Limb (tissue), 2 donors: ENCODE measurements around the gene RPS15.
"Not testable (repeated sequence)": the region's sequence is repeated elsewhere in the genome, so short reads cannot be mapped to it uniquely, and the experiment has no call there.

ENCODE experiments used
- DNase-seq, 2 donors: peaks; one replicate each; pipeline ENCODE4 v3.0.0-alpha.2; 2016; ENCODE audit errors: extremely low spot score in 2 of 2

The RPS15 gene

DNA sequence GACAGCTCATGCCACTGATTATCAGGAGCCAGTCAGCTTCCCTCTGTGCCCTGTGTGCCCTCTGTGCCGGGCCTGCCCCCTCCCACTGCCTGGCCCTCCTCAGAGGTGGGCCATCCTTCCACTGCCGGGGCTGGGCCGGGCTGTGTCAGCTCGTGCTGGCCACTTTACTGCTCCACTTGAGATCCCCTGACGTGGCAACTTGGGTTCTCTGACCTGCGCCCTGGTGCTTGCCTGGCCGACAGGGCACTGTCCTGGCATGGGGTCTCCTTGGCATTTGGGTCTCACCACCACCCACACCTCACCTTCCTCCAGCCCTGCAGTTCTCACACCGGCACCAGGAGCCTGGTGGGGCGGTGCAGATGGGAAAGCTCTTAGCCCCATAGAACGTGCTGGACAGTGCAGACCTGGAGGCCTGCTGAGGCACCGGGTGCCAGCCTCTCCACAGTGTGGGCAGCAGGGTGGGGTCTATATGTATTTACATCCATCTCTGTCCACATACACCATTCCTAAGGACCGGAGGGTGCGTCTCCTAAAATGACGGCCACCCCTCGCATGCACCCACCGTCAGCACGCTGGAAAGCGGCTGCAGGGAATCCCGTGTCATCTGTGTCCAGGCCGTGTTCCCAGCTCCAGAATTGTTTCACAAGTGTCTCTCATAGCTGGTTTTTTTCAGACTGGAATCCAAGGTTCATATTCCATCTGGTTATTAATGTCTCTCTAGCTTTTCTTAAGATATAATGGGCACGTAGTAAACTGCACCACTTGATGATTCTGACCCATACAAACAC, 19.1 kb upstream of the RPS15 start:
- DNase-seq = no peak

DNA sequence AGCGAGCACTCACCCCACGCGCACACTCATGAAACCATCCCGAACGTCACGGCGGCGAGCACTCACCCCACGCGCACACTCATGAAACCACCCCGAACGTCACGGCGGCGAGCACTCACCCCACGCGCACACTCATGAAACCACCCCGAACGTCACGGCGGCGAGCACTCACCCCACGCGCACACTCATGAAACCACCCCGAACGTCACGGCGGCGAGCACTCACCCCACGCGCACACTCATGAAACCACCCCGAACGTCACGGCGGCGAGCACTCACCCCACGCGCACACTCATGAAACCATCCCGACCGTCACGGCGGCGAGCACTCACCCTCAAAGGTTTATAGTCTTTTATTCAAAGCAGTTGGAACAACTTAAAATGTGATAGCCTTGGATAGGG, 18.1 kb upstream of the RPS15 start:
- DNase-seq = not testable (repeated sequence)

DNA sequence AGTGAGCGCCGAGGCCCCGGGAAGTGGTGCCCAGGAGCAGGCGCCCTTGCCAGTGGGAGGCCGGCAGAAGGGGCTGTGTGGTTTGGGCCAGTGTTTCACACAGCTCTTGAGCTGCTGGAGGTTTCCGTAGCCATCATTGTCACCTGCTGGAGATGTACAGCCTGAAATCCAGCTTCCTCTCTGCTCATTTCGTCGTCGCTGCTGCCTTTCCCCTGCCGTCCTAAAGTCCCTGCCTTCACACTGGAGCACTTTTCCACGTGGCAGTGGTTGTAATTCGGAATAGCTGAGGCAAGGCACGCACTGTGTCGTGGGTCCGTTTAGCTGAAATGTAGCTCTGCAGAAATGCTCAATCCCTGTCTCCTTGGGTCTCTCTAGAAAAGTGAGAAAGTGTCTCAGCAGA, 17.6 kb upstream of the RPS15 start:
- no peak for DNase-seq

DNA sequence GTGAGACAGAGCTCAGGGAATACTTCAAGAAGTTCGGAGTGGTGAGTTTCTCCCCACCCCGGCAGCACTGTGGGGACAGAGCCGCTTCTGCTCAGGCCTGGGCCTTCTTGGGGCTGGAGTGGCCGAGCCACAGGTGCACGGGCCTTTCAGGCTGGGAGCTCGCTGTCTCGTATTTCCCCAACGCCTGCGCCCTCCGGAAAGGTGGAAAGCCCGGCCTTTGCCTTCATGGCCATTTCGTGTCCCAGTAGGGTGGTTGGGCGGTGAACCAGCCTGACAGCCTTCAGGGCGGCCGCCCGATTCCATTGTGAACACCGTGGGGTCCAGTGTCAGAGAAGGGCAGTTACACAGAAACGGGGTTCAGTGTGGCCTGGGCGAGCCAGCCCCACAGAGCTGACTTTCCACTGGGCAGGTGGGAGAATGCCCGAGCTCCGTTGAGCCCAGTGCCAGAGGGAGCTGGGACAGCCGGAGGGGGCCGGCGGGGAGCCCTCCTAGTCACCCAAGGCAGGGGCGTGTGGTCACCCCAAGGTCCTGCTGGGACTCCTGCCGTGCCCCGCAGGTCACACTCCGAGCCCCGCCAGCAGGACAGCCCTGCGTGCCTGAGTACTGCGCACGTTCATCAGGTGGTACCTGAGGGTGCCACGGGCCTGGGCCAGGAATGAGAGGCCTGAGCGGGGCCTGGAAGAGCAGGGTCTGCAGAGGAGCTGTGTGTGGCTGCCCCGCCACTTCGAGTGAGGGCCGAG, 16.8 kb upstream of the RPS15 start:
- no peak for DNase-seq

DNA sequence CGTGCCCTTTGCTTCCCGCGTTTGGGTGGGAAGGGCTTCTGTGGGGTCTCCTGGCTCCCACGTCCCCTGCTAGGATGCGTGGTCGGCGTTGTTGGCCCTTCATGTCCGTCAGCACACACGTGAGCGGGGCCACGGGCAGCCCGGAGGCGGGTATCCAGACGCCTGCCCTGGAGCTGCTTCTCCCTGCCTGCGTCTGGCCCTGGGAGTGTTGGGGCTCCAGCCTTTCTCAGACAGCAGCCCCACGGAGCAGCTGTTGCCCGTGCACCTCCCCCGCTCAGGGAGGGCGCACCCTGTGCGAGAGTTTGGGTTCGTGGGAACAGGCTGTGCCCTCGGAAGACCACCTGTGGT, 16.3 kb upstream of the RPS15 start:
- DNase-seq = no peak

DNA sequence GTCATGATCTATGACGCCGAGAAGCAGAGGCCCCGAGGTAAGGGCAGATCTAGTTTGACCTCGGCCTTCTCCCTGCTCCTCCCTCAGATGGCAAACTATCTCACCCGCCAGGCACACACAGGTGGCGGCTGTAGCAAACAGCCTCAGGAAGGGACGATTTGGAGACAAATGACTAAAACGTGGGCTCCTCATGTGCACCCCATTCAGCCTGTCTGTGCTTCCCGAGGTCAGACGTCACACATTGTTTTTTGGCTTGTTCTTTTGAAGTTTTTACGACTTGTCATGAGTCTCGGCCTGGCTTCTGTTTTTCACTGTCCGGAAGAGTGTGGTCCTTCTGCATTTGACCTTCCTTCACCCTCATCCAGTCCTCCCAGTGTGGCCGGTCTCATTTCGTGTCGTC, 15.8 kb upstream of the RPS15 start:
- no peak for DNase-seq

DNA sequence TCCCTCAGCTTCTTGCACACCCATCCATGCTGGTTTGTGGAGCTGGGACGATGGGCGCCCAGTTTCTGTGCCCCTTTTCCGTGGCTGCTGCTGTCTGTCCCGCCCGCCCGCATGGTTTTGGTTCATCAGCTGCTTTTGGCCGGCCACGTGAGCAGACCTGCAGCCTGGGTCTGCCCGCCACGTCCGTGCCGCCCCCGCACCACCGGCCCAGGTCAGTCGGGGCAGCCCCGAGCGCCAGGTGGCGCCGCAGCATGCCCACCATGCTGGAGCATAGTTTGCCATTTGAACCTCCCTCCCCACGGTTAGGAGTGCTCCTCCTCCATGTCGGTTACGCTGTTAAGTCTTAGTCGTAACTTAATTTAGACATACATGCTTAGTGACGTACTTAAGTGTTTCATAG, 15.3 kb upstream of the RPS15 start:
- no peak for DNase-seq

DNA sequence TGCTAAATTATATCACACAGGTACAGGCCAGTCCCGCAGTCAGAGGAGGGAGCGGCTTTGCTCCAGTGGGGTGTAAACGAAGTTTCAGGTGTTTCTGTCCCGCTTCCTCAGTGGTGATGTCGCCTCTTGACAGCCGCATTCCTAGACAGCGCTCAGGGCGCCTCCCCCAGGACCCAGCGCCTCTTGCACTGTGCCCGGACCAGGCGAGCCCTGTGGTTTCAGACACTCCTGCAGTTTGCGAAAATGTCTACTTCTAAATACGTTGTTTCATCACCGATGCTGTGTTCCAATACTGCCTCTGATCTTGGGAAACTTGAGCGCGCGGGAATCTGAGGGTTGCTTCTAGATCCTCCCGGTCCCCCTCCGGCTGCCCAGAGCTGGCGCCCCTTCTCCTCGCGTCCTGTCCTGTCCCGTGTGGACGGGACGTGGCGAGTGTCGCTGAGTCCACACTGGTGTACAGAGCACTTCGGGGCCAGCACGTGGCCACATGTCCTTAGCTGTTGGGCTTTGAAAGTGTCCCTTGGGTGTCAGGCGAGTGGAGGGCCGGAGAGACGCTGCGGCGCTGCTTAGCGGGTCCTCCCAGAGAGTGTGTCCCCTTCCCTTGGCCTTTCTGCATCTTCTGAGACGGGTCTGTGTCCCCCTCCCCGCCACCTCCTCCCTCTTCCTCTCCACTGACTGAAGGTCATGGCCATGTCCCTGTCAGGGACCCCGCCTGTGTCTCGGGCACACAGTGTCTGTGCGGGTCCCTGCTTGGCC, 14.6 kb upstream of the RPS15 start:
- no peak for DNase-seq

DNA sequence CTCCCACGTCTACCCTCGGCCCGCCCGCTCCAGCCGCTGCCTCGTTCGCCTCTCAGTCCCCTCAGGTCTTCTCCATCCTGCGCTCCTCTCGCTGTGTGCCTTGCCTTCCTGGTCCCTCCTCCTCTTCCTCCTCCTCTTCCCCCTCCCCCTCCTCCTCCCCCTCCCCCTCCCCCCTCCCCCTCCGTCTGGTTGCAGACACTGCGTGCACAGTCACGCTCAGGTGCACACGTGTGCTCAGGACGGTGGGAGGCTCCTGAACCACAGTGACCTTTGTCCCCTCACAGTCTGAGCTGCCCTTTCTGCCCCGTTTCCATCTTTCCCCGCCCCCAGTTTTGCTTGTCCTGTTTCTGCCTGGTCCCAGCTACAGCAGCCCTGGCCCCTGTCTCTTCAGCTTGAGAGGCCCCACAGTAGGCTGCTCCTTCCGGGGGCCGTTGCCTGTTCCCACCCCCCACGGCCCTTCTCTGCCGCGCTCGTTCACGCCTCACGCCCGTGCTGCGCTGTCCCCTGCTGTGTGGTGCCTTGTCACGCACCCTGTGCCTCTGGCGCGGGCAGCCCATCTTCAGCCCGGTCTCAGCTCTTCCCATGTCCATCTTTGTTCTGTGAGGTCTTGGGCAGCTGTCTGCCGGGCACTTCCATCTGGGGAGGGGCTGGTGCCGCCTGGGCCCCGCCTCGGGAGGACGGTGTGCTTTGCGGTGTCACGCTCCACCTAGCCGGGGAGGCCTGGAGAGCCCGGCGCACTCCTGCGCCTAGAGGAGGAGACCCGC, 13.8 kb upstream of the RPS15 start:
- DNase-seq = no peak

DNA sequence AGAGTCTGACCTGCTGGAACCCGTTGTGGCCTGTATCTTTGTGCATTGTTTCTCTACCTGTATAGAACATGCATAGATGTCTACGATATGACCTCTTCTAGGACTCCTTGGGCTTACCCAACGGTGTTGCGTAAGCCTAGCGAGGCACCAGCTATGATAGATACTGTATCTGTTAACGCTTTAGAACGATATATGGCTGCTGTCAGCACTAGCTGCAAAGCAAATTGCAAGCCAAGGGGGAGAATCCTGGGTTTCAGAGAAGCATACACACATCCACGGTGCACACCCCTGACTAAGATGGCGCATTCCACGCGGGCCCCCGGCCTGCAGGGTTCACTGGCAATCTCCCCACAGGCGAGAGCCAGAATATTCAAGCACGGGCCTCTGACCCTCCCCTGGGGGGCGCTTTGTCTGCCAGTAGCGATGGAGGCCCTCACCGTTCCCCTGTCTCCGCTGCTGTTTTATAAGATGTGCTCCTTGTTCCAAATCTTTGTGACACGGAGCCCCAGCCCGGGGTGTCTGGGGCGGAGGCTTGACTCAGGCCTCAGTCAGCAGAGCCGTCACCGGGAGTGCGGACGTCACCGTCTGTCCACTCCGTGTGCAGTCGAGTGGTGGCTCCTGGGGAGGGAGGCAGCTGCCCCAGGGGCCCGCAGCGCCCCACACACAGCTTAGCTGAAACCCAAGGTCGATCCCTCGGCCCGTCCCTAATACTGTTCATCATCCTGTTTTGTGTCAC, 12.9 kb upstream of the RPS15 start:
- DNase-seq = no peak

DNA sequence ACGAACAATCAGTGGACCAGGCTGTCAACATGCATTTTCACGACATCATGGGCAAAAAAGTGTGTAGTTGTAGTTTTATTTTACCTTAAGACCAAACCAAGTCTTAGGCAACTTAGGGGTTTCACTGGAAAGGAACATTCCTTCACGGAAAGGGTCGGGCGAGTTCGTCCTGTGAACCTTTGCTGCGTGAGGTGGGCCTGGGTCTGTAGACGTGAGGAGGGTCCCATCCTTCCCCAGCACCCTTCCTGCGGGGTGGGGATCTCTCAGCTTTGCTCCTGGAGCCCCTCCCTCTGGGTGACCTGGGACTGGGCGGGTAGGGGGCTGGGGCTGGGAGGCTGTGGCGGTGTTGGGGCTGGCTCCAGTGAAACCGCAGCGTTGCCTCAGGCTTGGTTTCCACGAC, 12.3 kb upstream of the RPS15 start:
- no peak for DNase-seq

DNA sequence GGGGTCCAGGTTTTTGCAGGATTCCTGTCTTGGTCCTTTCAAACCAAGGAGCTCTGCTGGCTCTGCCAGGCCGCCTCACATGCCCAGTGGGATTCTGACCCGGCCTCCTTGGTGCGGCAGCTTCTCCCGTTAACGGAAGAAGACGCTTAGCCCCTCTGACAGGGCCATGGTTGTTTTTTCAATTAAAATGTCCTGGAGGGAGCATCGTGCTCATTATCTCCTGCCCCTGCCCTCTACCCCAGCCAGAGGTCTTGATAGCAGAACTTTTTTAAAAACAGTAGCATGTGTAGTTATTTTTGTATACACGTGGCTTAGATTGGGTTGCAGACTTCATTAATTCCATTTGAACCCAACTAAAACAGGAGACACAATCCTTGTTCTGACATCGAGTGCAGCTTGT, 11.5 kb upstream of the RPS15 start:
- no peak for DNase-seq

DNA sequence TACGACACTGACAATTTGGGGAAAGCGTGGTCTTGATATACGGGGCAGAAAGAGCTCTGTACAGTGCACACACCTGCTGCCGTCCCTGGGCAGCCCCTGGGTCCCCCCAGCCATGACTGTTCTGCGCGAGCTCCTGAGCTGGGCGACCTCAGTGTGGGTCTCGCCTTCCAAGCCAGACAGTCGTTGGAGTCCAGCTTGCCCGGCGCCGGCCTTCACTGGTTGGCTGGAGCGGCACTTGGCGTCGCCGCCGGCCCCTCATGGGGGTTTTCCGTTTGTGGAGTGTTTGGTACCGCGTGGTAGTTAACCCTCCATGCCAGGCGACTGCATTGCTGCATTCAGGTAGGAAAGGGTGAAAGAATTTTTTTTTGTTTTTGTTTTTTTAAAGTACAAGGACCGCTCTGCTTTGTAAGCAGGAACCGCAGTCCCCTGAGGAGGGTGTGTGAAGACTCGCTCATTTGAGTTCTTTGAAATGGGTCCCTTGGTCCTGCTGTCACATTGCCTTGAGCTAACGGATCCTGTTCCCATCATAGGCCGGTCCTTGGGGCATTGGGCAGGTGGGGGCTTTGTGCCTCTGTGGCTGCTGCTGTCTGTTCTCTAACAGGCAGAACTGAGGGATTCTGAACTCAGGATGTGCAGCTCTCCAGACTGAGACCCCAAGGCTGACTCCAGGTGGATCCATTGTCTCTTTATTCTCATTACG, 10.8 kb upstream of the RPS15 start:
- no peak for DNase-seq

DNA sequence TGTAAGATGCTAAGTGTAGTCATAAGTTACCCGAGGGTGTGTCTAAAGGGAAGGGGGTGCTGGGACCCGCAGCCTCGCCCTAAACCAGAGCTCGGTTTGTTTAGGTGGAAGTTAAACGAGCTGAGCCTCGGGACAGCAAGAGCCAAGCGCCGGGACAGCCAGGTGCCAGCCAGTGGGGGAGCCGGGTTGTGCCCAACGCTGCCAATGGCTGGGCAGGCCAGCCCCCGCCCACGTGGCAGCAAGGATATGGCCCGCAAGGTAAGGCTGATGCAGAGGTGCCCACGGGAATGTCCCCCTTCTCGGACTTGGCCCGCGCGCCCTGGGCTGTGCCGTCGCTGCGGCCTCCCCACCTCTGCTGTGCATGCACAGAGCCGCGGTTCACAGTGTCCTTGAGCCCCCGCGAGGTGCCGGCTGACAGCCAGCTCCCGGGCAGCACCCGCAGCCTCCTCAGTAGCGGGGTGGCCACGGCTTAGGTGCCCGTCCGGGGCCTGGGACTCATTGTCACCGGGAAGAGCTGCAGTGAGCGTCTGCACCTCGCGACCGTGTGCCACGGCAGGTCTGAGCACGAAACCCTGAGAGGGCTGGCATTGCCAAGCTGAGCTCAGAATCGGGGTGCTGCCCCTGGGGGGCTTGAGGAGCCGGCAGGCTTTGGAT, 9.3 kb upstream of the RPS15 start:
- DNase-seq = no peak

DNA sequence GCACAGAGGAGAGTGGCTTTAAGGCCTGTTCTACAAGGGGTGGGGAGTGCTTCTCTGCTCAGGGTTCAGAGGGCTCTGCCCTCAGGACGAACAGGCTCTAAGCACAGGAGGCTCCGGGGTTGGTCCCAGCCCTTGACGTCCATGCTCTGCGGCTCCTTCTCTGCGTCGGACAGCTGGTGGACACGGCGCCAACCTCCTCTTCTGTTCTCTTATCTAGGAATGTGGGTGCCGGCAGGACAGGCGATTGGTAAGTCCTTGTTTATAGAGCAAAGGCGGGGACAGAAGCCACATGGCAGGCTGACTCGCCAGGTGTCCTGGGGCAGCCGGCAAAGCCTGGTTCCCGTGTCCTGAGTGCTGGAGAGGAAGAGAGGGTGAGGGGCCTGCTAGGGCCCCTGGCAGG, 8.4 kb upstream of the RPS15 start:
- no peak for DNase-seq

DNA sequence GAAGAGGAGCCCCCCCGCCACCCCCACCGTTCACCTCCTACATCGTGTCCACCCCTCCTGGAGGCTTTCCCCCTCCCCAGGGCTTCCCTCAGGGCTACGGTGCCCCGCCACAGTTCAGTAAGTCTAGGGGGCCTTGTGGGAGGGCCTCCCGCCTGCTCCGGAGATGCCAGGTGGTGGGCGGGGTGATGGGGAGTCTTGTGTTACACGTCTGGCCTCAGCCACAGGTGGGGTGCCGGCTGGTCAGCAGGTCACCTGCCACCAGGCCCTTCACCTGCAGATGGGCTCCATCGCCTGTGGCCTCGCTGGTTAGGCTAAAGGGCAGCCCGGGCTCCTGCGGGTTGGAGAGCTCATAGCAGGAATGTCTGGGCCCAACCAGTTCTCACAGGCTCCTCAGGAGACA, 8.0 kb upstream of the RPS15 start:
- no peak for DNase-seq

DNA sequence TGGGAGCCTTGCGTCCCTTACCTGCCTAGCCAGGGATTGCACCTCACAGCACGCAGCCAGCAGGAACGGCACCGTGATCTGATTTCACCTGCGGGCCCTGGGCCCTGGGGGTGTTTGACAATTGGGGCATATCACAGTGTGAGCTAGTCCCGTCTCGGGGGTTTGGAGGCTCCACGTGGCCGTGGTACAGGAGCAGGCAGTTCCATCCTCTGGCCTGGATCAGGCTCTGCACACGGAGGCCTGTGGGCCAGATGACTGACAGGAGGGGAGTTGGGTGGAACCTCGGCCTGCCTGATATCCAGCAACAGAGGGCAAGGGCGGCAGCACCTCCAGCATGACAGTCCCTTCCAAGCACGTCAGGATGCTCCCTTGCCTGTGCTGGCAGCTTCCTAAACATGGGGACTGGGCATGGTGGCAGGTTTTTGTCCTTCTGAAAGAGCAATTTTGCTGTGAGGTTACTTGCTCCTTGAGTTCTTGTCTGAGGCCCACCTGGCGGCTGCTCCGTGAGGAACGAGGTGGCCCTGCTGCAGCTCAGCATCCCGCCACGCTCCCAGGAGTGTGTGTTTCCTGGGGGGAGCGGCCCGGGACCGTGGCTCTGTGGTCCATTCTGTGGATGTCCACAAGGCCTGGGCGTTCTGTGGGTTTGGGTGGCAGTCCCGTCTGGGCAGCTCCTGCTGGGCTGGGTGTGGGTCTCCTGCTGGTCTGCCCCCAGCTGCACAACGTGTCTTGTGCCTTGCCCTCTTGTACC, 6.3 kb upstream of the RPS15 start:
- no peak for DNase-seq

DNA sequence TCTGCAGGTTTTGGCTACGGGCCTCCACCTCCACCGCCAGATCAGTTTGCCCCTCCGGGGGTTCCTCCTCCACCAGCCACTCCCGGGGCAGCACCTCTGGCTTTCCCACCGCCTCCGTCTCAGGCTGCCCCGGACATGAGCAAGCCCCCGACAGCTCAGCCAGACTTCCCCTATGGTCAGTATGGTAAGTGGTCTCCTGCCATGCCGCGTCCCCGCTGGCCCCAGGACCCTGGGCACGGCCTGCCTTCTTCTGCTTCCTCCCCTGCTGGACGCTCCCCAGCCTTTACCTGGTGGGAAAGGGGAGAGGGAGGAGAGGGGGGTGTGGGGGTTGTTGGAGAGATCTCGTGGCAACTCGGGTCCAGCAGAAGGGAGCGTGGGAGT, 5.7 kb upstream of the RPS15 start:
- no peak for DNase-seq
